Testis (tissue), 2 donors: ENCODE data around the gene TENM4.

Experiments
- POLR2A ChIP-seq: fragments of 450-650 bp; IDR thresholded peaks from one replicate; pipeline ENCODE4 v1.6.1; 2017; ENCODE audit warnings: antibody characterized with exemption, mild to moderate bottlenecking, moderate library complexity
- TF ChIP-seq, protein P1 (sequence below), 3 experiments: fragments of 450-650 bp in 2 of 3; fragments of 200-600 bp in 1 of 3; sonication (generic) in 1 of 3; IDR thresholded peaks; one replicate each; pipeline ENCODE4 v1.5.1; 2016 to 2019; ENCODE audit warnings: antibody characterized with exemption in 3 of 3, mild to moderate bottlenecking in 2 of 3, moderate library complexity in 1 of 3

- TF ChIP-seq, protein P1, sequence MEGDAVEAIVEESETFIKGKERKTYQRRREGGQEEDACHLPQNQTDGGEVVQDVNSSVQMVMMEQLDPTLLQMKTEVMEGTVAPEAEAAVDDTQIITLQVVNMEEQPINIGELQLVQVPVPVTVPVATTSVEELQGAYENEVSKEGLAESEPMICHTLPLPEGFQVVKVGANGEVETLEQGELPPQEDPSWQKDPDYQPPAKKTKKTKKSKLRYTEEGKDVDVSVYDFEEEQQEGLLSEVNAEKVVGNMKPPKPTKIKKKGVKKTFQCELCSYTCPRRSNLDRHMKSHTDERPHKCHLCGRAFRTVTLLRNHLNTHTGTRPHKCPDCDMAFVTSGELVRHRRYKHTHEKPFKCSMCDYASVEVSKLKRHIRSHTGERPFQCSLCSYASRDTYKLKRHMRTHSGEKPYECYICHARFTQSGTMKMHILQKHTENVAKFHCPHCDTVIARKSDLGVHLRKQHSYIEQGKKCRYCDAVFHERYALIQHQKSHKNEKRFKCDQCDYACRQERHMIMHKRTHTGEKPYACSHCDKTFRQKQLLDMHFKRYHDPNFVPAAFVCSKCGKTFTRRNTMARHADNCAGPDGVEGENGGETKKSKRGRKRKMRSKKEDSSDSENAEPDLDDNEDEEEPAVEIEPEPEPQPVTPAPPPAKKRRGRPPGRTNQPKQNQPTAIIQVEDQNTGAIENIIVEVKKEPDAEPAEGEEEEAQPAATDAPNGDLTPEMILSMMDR (IDR thresholded peaks at IDR 0.05), result no peak
- TF ChIP-seq POLR2A, result no peak
Observed at GRCh38 chr11:78783846-78784245, 657.0 kb downstream of the TENM4 start.
